ENCODE results near the gene PTAFR. TPM values are rescaled to one million over a fixed set of nuclear protein-coding genes. Genes with fewer than 3 reads are reported as not detected.

Gene PTAFR
- polyA plus RNA-seq, 1 donor (not counting 4 experiments of a cell fraction or from before 2014, with no cell fraction given), result 19.6 TPM

DNA sequence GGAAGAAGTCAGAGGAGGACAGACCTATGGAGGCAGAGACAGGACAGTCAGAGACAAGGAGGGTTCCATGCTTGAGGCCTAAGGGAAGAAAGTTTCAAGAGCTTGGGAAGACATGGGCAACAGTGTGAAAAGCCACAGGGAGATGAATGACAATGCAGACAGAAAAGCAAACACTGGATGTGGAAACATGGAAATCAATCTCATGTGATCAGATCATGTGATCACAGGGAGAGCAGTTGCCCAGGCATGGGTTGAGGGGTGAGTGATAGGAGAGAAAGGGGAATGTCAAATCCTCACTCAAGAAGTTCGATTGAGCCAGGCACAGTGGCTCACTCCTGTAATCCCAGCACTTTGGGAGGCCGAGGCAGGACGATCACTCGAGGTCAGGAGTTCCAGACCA is 17.2 kb downstream of the PTAFR start:
- H3K4me1 ChIP-seq (ENCODE audit: control insufficient read depth, extremely low read depth, insufficient read depth, low read length), result peaks cover 17% of the 10 kb centered on the region
- no peak overlapping the region for H3K4me2 ChIP-seq (ENCODE audit: control insufficient read depth, extremely low read depth, insufficient read depth, low read depth, low read length)
- H3K9me3 ChIP-seq (ENCODE audit: control insufficient read depth, low read depth, low read length), result no peaks in the 10 kb centered on the region
- H4K20me1 ChIP-seq (ENCODE audit: control insufficient read depth, extremely low read depth, insufficient read depth, low read length), result no peaks in the 10 kb centered on the region
- H3K27me3 ChIP-seq (ENCODE audit: control insufficient read depth, extremely low read depth, insufficient read depth, low read length), result no peaks in the 10 kb centered on the region
- H2AFZ ChIP-seq (ENCODE audit: control insufficient read depth, low read length), result no peak overlapping the region
- H3K9ac ChIP-seq (ENCODE audit: control insufficient read depth, extremely low read depth, insufficient read depth, low read length), result no peak overlapping the region
- H3K27ac ChIP-seq (ENCODE audit: control insufficient read depth, insufficient read depth, low read length), result no peak overlapping the region
- FAIRE-seq (no peak), DNase-seq (ENCODE audit: low read depth, low spot score) (no peak)
- H3K4me3 ChIP-seq (ENCODE audit: control insufficient read depth in 2 of 3, extremely low read depth in 1 of 3, insufficient read depth in 2 of 3, low read depth in 1 of 3, low read length in 3 of 3), result no peak overlapping the region
- dilution Hi-C loops (cut with MboI; ENCODE audit: extremely low pct_ligation_motif_present, low sequenced_read_pairs), result no loop called here
- H3K36me3 ChIP-seq (ENCODE audit: control insufficient read depth in 2 of 2, extremely low read depth in 1 of 2, insufficient read depth in 2 of 2, low read length in 2 of 2), result no peaks in the 10 kb centered on the region
- no peaks in the 10 kb centered on the region for H3K9me1 ChIP-seq (ENCODE audit: control insufficient read depth, extremely low read depth, insufficient read depth, low read length)
- H3K79me2 ChIP-seq (ENCODE audit: control insufficient read depth, insufficient read depth, low read length), result no peaks in the 10 kb centered on the region
- no peak for TF ChIP-seq EZH2 (IDR thresholded peaks at IDR 0.05; ENCODE audit: low read length)
- TF ChIP-seq, protein P1, sequence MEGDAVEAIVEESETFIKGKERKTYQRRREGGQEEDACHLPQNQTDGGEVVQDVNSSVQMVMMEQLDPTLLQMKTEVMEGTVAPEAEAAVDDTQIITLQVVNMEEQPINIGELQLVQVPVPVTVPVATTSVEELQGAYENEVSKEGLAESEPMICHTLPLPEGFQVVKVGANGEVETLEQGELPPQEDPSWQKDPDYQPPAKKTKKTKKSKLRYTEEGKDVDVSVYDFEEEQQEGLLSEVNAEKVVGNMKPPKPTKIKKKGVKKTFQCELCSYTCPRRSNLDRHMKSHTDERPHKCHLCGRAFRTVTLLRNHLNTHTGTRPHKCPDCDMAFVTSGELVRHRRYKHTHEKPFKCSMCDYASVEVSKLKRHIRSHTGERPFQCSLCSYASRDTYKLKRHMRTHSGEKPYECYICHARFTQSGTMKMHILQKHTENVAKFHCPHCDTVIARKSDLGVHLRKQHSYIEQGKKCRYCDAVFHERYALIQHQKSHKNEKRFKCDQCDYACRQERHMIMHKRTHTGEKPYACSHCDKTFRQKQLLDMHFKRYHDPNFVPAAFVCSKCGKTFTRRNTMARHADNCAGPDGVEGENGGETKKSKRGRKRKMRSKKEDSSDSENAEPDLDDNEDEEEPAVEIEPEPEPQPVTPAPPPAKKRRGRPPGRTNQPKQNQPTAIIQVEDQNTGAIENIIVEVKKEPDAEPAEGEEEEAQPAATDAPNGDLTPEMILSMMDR (optimal IDR thresholded peaks at IDR 0.05 in 1 of 3, IDR thresholded peaks at IDR 0.05 in 1 of 3, conservative IDR thresholded peaks at IDR 0.05 in 1 of 3; ENCODE audit: extremely low read depth in 1 of 3, insufficient read depth in 2 of 3, low read length in 3 of 3), result no peak

DNA sequence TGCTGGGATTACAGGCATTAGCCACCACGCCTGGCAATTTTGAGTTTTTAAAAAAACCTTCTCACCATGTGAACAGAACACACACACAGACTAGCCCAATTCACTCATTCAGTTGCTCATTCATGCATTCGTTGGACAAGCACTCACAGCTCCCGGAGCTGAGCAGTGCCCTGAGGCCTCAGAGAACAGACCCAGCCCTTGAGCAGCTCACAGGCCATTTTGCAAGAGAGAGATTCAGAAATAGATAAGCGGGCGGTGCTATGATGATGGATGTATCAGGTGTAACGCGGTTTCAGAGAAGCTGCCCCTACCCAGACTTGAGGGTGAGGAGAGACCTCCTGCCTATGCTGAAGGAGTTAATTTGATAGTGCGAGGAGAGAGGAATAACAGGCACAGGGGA is 18.6 kb downstream of the PTAFR start:
- Histone ChIP-seq H3K4me2 (ENCODE audit: control insufficient read depth, extremely low read depth, insufficient read depth, low read depth, low read length) (no peak overlapping the region), H3K4me3 (ENCODE audit: control insufficient read depth in 2 of 3, extremely low read depth in 1 of 3, insufficient read depth in 2 of 3, low read depth in 1 of 3, low read length in 3 of 3) (no peak overlapping the region), H3K79me2 (ENCODE audit: control insufficient read depth, insufficient read depth, low read length) (no peaks in the 10 kb centered on the region), H3K27me3 (ENCODE audit: control insufficient read depth, extremely low read depth, insufficient read depth, low read length) (no peaks in the 10 kb centered on the region), H3K27ac (ENCODE audit: control insufficient read depth, insufficient read depth, low read length) (no peak overlapping the region), H3K9me3 (ENCODE audit: control insufficient read depth, low read depth, low read length) (no peaks in the 10 kb centered on the region), H3K9me1 (ENCODE audit: control insufficient read depth, extremely low read depth, insufficient read depth, low read length) (no peaks in the 10 kb centered on the region), H3K9ac (ENCODE audit: control insufficient read depth, extremely low read depth, insufficient read depth, low read length) (no peak overlapping the region), H3K4me1 (ENCODE audit: control insufficient read depth, extremely low read depth, insufficient read depth, low read length) (peaks cover 21% of the 10 kb centered on the region), H2AFZ (ENCODE audit: control insufficient read depth, low read length) (no peak overlapping the region), H4K20me1 (ENCODE audit: control insufficient read depth, extremely low read depth, insufficient read depth, low read length) (no peaks in the 10 kb centered on the region), H3K36me3 (ENCODE audit: control insufficient read depth in 2 of 2, extremely low read depth in 1 of 2, insufficient read depth in 2 of 2, low read length in 2 of 2) (no peaks in the 10 kb centered on the region)
- DNase-seq (ENCODE audit: low read depth, low spot score), result no peak
- dilution Hi-C loops (cut with MboI; ENCODE audit: extremely low pct_ligation_motif_present, low sequenced_read_pairs), result no loop called here
- FAIRE-seq, result no peak
- TF ChIP-seq, protein P1 (optimal IDR thresholded peaks at IDR 0.05 in 1 of 3, IDR thresholded peaks at IDR 0.05 in 1 of 3, conservative IDR thresholded peaks at IDR 0.05 in 1 of 3; ENCODE audit: extremely low read depth in 1 of 3, insufficient read depth in 2 of 3, low read length in 3 of 3), result no peak
- no peak for TF ChIP-seq EZH2 (IDR thresholded peaks at IDR 0.05; ENCODE audit: low read length)

All from keratinocyte (primary cell).